Right ventricle myocardium superior (tissue), 1 donor: ENCODE measurements around the gene PRDM7. TPM values are rescaled to one million over a fixed set of nuclear protein-coding genes. Genes with fewer than 3 reads are reported as not detected.
A peak's percentile ranks its signal among the peaks of the same experiment; 100 is the strongest.
"Not testable (repeated sequence)": the region's sequence is repeated elsewhere in the genome, so short reads cannot be mapped to it uniquely, and the experiment has no call there.

Experiments
- ATAC-seq: fragments of 200-7000 bp; cut with Tn5 transposase; one replicate; pipeline ENCODE4 v1.9.1; 2020; ENCODE audit warnings: mild to moderate bottlenecking; ENCODE audit not compliant: poor library complexity
- DNase-seq: peaks from one replicate; pipeline ENCODE4 v3.0.0-alpha.2; 2020
- intact Hi-C: fragments of 100-400 bp; cut with DNase I; formaldehyde crosslinking; loops from one replicate; pipeline ENCODE4 v1.11.2; 2022
- total RNA-seq: library from RNA; stranded (reverse); fragmentation: NEBNext Ultra II Directional; extraction: Animal tissue kit (Norgen Biotek cat#: 25700); gene quantifications from one replicate; pipeline ENCODE4 v1.2.1, GENCODE V29; 2021
- donor health status: DM: no; HTN: yes; CAD: no; lungs with severe emphysema.

PRDM7 gene
- total RNA-seq, 1 donor from 2014 or later = not detected

GRCh38 chr16:90081606-90081970 lies 4.5 kb upstream of the PRDM7 start:
- intact Hi-C loops = no loop called here
- ATAC-seq = peak; percentile 3
- no peak for DNase-seq

DNA sequence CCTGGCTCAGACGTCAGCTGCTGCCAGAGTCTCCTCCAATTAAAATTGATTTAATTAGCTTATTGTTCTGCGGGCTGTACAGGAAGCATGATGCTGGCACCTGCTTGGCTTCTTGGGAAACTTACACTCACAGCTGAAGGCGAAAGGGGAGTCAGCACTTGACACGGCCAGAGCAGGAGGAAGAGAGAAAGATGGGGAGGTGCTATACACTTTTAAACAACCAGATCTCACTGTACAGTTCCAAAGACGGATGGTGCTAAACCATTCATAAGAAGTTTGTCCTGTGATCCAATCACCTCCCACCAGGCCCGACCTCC lies 1.4 kb upstream of the PRDM7 start:
- no peak for ATAC-seq
- intact Hi-C loops = no loop called here

GRCh38 chr16:90077757-90078578 lies 837 bp upstream of the PRDM7 start:
- intact Hi-C loops = no loop called here
- DNase-seq (peak; percentile 43), ATAC-seq (peak; percentile 14)

More for the DNA sequence above, 1.4 kb upstream of the PRDM7 start:
- no peak for DNase-seq

DNA sequence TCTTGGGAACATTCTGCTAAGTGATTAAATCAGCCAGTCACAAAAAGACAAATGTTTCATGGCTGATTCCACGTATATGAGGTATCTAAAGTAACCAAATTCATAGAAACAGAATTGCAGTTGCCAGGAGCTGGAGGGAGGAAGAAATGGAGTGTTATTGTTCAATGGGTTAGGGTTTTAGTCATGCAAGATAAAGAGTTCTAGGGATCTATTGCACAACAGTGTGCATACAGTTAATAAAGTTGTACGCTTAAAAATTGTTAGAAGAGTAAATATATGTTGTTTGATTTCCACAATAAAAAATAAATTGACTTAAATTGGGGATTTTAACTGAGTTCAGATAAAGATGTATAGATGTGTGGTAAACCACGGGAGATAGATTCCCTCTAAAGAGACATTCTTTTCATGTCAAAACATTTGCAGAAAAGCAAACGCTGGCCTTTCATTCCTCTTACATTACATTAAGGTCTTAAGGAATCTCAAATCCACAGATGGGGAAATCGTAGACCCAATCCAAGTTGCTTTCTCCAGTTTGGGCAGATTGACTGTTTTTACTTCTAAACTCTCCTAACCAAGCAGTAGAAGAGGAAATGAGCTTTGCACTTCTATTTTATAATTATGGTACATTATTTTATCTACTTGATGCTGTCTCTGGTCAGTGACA lies 4.6 kb downstream of the PRDM7 start:
- DNase-seq = no peak
- intact Hi-C loops = no loop called here
- ATAC-seq = no peak

- DNase-seq (no peak), ATAC-seq (no peak)
- intact Hi-C loops = no loop called here
These were observed 6.7 kb downstream of the PRDM7 start for GRCh38 chr16:90070440-90070839.

DNA sequence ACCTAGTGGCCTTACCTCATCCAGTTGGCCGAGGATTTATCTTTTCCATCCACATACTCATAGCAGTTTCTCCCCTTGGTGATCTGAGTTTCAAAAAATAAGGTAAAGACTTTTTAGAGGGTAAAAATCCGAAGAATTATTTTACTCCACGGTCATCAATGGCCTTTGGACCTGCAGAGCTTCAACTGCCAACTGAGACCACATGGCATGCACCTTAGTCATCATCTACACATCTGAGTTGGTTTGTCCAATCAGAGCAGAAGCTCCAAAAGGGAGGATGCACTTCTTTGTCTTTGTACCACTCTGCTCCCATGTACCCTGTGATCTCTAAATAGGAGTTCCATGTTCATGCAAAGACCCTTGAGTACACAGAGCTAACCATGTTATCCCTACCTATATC lies 15.7 kb downstream of the PRDM7 start:
- DNase-seq (no peak), ATAC-seq (no peak)
- intact Hi-C loops = no loop called here

- ATAC-seq (no peak), DNase-seq (no peak)
- intact Hi-C loops = no loop called here
These were observed 19.4 kb downstream of the PRDM7 start for GRCh38 chr16:90057738-90058173.

DNA sequence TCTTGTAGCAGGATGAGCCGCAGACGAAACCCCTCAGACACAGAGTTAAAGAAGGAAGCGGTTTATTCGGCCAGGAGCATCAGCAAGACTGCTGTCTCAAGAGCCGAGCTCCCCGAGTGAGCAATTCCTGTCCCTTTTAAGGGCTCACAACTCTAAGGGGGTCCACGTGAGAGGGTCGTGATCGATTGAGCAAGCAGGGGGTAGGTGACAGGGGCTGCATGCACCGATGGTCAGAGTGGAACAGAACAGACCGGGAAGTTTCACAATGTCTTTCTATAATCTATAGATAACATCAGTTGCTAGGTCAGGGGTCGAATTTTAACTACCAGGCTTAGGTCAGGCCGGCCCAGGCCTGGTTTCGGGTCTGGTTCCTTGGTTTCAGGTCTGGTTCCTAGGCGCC lies 20.6 kb downstream of the PRDM7 start:
- ATAC-seq, DNase-seq, intact Hi-C loops: not testable (repeated sequence)

DNA sequence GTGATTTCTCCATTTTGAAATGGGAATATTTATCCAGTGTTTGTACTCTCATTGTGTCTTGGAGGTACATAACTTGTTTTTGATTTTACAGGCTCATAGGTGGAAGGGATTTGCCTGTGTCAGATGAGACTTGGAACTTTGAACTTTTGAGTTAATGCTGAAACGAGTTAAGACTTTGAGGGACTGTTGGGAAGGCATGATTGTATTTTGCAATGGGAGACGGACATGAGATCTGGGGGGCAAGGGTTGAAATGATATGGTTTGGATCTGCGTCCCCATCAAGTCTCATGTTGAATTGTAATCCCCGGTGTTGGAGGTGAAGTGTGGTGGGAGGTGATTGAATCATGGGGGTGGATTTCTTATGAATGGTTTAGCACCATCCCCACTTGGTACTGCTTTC lies 21.8 kb downstream of the PRDM7 start:
- intact Hi-C loops = no loop called here
- ATAC-seq (no peak), DNase-seq (no peak)

DNA sequence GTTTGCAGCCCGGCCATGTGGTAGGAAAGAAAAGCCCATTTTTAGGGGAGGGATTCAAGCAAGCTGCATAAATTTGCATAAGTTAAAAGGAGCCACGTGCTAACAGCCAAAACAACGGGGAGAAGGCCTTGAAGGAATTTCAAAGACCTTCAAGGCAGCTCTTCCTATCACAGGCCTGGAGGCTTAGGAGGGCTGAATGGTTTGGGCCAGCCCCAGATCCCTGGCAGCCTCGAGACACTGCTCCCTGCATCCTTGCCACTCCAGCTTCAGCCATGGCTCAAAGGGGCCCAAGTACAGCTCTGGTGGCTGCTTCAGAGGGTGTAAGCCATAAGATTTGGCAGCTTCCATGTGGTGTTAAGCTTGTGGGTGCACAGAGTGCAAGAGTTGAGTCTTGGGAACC lies 22.6 kb downstream of the PRDM7 start:
- intact Hi-C loops = no loop called here
- ATAC-seq = no peak
- DNase-seq = no peak

DNA sequence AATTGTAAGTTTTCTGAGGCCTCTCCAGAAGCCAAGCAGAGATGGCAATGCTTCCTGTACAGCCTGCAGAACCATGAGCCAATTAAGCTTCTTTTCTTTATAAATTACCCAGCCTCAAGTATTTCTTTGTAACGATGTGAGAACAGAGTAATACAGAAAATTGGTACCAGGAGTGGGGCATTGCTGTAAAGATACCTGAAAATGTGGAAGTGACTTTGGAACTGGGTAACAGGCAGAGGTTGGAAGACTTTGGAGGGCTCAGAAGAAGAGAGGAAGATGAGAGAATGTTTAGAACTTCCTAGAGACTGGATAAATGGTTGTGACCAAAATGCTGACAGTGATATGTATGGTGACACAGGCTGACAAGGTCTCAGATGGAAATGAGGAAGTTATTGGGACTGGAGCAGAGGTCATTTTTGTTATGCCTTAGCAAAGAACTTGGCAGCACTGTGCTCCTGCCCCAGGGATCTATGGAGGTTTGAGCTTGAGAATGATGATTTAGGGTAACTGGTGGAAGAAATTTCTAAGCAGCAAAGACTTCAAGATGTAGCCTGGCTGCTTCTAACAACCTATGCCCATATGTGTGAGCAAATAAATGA lies 23.1 kb downstream of the PRDM7 start:
- intact Hi-C loops = no loop called here
- no peak for ATAC-seq
- no peak for DNase-seq

GRCh38 chr16:90050969-90051368 lies 26.2 kb downstream of the PRDM7 start:
- ATAC-seq (no peak), DNase-seq (no peak)
- intact Hi-C loops = no loop called here

- intact Hi-C loops = no loop called here
- DNase-seq (no peak), ATAC-seq (no peak)
These were observed 28.3 kb downstream of the PRDM7 start for GRCh38 chr16:90048737-90049330.

- DNase-seq (no peak), ATAC-seq (no peak)
- intact Hi-C loops = no loop called here
These were observed 28.8 kb downstream of the PRDM7 start for GRCh38 chr16:90048347-90048722.

- ATAC-seq (peak; percentile 25), DNase-seq (no peak)
- intact Hi-C loops = no loop called here
These were observed 29.3 kb downstream of the PRDM7 start for GRCh38 chr16:90047714-90048346.

DNA sequence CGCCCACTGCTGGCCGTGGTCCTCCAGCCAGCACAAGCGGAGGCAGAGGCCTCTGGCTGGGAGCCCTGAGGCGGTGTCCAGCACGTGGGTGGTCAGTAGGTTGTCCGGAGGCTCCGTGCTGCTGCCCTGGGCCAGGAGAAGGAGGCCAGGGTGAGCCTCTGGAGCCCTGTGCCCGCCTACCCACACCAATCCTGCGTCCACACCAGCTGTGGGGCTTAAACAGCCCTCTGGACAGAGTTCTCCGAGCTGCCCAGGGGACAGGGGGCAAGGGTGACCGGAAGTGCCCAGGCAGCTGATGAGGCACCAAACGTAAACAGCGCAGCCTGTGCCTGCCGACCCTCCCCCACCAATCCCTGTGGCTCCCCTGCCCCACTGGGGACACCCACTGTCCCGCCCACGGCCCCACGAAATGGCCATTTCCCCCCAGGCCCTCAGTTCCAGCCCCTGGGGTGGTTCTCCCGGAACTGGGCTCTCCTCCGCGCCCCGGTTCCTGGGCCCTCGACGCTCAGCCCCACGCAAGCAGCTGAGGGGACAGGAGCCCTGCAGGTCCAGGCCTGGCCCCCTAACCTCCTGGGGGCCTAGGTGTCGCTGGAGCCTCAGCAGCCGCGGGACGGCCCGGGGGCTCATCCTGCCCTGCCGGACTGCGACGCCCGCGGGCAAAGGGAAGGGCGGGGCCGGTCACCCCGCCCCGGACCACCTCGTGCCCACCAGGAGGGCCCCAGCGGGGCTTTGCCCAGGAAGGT lies 30.0 kb downstream of the PRDM7 start:
- intact Hi-C loops = no loop called here
- peak; percentile 79 for ATAC-seq
- DNase-seq = peak; percentile 78

DNA sequence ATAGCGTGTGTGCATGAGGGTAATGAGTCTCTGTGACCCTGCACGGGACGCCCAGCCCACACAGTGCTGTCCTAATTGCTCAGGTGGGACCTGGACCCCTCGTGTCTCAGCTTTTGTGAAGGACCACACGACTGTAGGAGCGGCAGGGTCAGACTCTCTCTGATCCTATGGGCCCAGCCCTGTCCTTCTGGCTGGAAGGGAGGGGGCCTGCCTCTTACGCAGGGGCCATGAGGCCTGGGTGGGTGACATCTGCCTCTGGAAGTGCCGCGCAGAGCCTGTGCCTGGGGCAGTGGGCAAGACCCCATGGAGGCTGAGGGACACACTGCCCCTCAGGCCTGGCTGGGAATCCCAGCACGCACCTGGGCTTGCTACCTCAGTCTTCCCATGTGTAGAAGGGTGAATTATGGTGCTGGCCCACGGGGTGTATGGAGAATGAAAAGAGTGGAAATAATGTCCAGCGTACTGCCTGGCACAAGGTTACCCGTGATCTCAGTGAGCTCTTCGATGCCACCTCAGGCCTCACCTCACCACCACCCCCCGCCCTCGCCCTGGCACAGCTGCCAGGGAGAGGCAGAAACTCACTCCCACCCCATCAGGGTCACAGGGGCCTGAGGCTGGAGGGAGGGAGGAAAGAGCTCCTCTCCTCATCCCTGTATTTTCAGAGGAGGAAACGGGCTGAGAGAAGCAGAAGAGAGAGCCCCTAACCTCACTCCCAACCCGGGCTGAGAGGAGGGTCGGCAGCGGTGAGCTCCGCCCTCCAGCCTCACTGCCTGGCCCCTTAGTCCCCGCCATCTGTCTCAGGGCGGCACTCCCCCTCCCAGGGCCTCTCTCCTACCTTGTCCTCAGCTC lies 30.8 kb downstream of the PRDM7 start:
- intact Hi-C loops = no loop called here
- ATAC-seq (peak; percentile 4), DNase-seq (no peak)

- ATAC-seq (no peak), DNase-seq (no peak)
- intact Hi-C loops = no loop called here
These were observed 33.0 kb downstream of the PRDM7 start for GRCh38 chr16:90044111-90044551.
